GM19438 (cell line): ENCODE data around the gene MMP15.
"Not testable (repeated sequence)": the region's sequence is repeated elsewhere in the genome, so short reads cannot be mapped to it uniquely, and the experiment has no call there.

Source experiments
- ATAC-seq: cut with Tn5 transposase; IDR thresholded peaks from one replicate; pipeline ENCODE4 v1.9.1; 2021; ENCODE audit warnings: low read depth; ENCODE audit not compliant: unreplicated experiment

Gene MMP15

GRCh38 chr16:58046936-58047335, 21.4 kb downstream of the MMP15 start:
- ATAC-seq: no peak

- ATAC-seq: no peak
Measured at GRCh38 chr16:58047557-58048348, 22.2 kb downstream of the MMP15 start.

- ATAC-seq: no peak
Measured at GRCh38 chr16:58048494-58049231, 23.1 kb downstream of the MMP15 start.

GRCh38 chr16:58049232-58050185, 24.0 kb downstream of the MMP15 start:
- no peak for ATAC-seq

GRCh38 chr16:58051296-58051695, 25.7 kb downstream of the MMP15 start:
- no peak for ATAC-seq

- ATAC-seq: no peak
Measured at GRCh38 chr16:58051821-58052603, 26.5 kb downstream of the MMP15 start.

GRCh38 chr16:58053682-58054005, 28.1 kb downstream of the MMP15 start:
- no peak for ATAC-seq

GRCh38 chr16:58054289-58054688, 28.7 kb downstream of the MMP15 start:
- ATAC-seq: no peak

GRCh38 chr16:58056580-58056979, 31.0 kb downstream of the MMP15 start:
- ATAC-seq: no peak

GRCh38 chr16:58057121-58057520, 31.6 kb downstream of the MMP15 start:
- no peak for ATAC-seq

GRCh38 chr16:58057784-58058183, 32.2 kb downstream of the MMP15 start:
- no peak for ATAC-seq

- ATAC-seq: no peak
Measured at GRCh38 chr16:58062821-58063220, 37.3 kb downstream of the MMP15 start.

- ATAC-seq: no peak
Measured at GRCh38 chr16:58063377-58064076, 38.0 kb downstream of the MMP15 start.

GRCh38 chr16:58070585-58070984, 45.0 kb downstream of the MMP15 start:
- no peak for ATAC-seq

- ATAC-seq: not testable (repeated sequence)
Measured at GRCh38 chr16:58072134-58072533, 46.6 kb downstream of the MMP15 start.

- not testable (repeated sequence) for ATAC-seq
Measured at GRCh38 chr16:58073086-58073485, 47.5 kb downstream of the MMP15 start.

- ATAC-seq: no peak
Measured at GRCh38 chr16:58074657-58075056, 49.1 kb downstream of the MMP15 start.

GRCh38 chr16:58076514-58076913, 51.0 kb downstream of the MMP15 start:
- ATAC-seq: no peak

- ATAC-seq: no peak
Measured at GRCh38 chr16:58077796-58078195, 52.2 kb downstream of the MMP15 start.

- ATAC-seq: not testable (repeated sequence)
Measured at GRCh38 chr16:58080657-58081056, 55.1 kb downstream of the MMP15 start.
